IPS-15b (cell line): ENCODE data around the gene HIPK2.

ENCODE experiments used
- H3K27me3 ChIP-seq: one replicate; pipeline ENCODE4 v1.6.1; 2013; ENCODE audit warnings: low read length; ENCODE audit not compliant: control insufficient read depth, insufficient read depth
- H3K36me3 ChIP-seq: one replicate; pipeline ENCODE4 v1.6.1; 2013; ENCODE audit warnings: low read length; ENCODE audit not compliant: control insufficient read depth, insufficient read depth
- H3K4me1 ChIP-seq: one replicate; pipeline ENCODE4 v1.6.1; 2013; ENCODE audit warnings: mild to moderate bottlenecking, low read length; ENCODE audit not compliant: control insufficient read depth, insufficient read depth
- H3K4me3 ChIP-seq: one replicate; pipeline ENCODE4 v1.5.1; 2013; ENCODE audit warnings: low read depth, low read length
- H3K9ac ChIP-seq: one replicate; pipeline ENCODE4 v1.6.1; 2013; ENCODE audit warnings: low read depth, mild to moderate bottlenecking, low read length
- H3K9me3 ChIP-seq: one replicate; pipeline ENCODE4 v1.6.1; 2013; ENCODE audit warnings: mild to moderate bottlenecking, low read length; ENCODE audit not compliant: control insufficient read depth, insufficient read depth

HIPK2 gene

GRCh38 chr7:139748941-139749340, 28.9 kb downstream of the HIPK2 start:
- H3K9me3 ChIP-seq = no peaks in the 10 kb centered on the region
- no peaks in the 10 kb centered on the region for H3K36me3 ChIP-seq
- peaks cover 9% of the 10 kb centered on the region for H3K4me1 ChIP-seq
- no peaks in the 10 kb centered on the region for H3K27me3 ChIP-seq
- no peak overlapping the region for H3K9ac ChIP-seq
- no peak overlapping the region for H3K4me3 ChIP-seq

- no peaks in the 10 kb centered on the region for H3K9me3 ChIP-seq
- no peak overlapping the region for H3K9ac ChIP-seq
- H3K27me3 ChIP-seq = no peaks in the 10 kb centered on the region
- H3K36me3 ChIP-seq = no peaks in the 10 kb centered on the region
- peaks cover 9% of the 10 kb centered on the region for H3K4me1 ChIP-seq
- no peak overlapping the region for H3K4me3 ChIP-seq
These were observed 29.4 kb downstream of the HIPK2 start for GRCh38 chr7:139748373-139748765.

- Histone ChIP-seq H3K9ac (no peak overlapping the region), H3K4me1 (peaks cover 9% of the 10 kb centered on the region), H3K9me3 (no peaks in the 10 kb centered on the region), H3K4me3 (no peak overlapping the region), H3K27me3 (no peaks in the 10 kb centered on the region), H3K36me3 (no peaks in the 10 kb centered on the region)
These were observed 30.0 kb downstream of the HIPK2 start for GRCh38 chr7:139747662-139748372.

- Histone ChIP-seq H3K9me3 (no peaks in the 10 kb centered on the region), H3K27me3 (no peaks in the 10 kb centered on the region), H3K9ac (no peak overlapping the region), H3K36me3 (no peaks in the 10 kb centered on the region), H3K4me1 (peaks cover 9% of the 10 kb centered on the region), H3K4me3 (no peak overlapping the region)
These were observed 31.1 kb downstream of the HIPK2 start for GRCh38 chr7:139746652-139747051.

GRCh38 chr7:139745678-139746143, 32.1 kb downstream of the HIPK2 start:
- Histone ChIP-seq H3K4me3 (no peak overlapping the region), H3K9ac (no peak overlapping the region), H3K4me1 (peaks cover 9% of the 10 kb centered on the region), H3K9me3 (no peaks in the 10 kb centered on the region), H3K36me3 (no peaks in the 10 kb centered on the region), H3K27me3 (no peaks in the 10 kb centered on the region)

GRCh38 chr7:139744768-139745677, 32.8 kb downstream of the HIPK2 start:
- Histone ChIP-seq H3K9me3 (no peaks in the 10 kb centered on the region), H3K36me3 (no peaks in the 10 kb centered on the region), H3K4me3 (no peak overlapping the region), H3K9ac (no peak overlapping the region), H3K4me1 (peaks cover 9% of the 10 kb centered on the region), H3K27me3 (no peaks in the 10 kb centered on the region)

- Histone ChIP-seq H3K36me3 (no peaks in the 10 kb centered on the region), H3K4me1 (peaks cover 9% of the 10 kb centered on the region)
These were observed 33.6 kb downstream of the HIPK2 start for GRCh38 chr7:139743967-139744767.

GRCh38 chr7:139743267-139743966, 34.4 kb downstream of the HIPK2 start:
- Histone ChIP-seq H3K36me3 (no peaks in the 10 kb centered on the region), H3K4me3 (no peak overlapping the region), H3K27me3 (no peaks in the 10 kb centered on the region), H3K9me3 (no peaks in the 10 kb centered on the region), H3K4me1 (peaks cover 9% of the 10 kb centered on the region), H3K9ac (no peak overlapping the region)

More at GRCh38 chr7:139743967-139744767, 33.6 kb downstream of the HIPK2 start:
- H3K9ac ChIP-seq = no peak overlapping the region
- no peaks in the 10 kb centered on the region for H3K27me3 ChIP-seq
- H3K9me3 ChIP-seq = no peaks in the 10 kb centered on the region
- no peak overlapping the region for H3K4me3 ChIP-seq

GRCh38 chr7:139741789-139742344, 35.9 kb downstream of the HIPK2 start:
- H3K9ac ChIP-seq = no peak overlapping the region
- no peaks in the 10 kb centered on the region for H3K9me3 ChIP-seq
- peaks cover 9% of the 10 kb centered on the region for H3K4me1 ChIP-seq
- H3K27me3 ChIP-seq = no peaks in the 10 kb centered on the region
- H3K4me3 ChIP-seq = no peak overlapping the region
- no peaks in the 10 kb centered on the region for H3K36me3 ChIP-seq

- no peak overlapping the region for H3K4me3 ChIP-seq
- no peaks in the 10 kb centered on the region for H3K36me3 ChIP-seq
- no peak overlapping the region for H3K9ac ChIP-seq
- peaks cover 9% of the 10 kb centered on the region for H3K4me1 ChIP-seq
- H3K9me3 ChIP-seq = no peaks in the 10 kb centered on the region
- H3K27me3 ChIP-seq = no peaks in the 10 kb centered on the region
These were observed 36.6 kb downstream of the HIPK2 start for GRCh38 chr7:139741239-139741638.
